ENCODE data around the gene PTPN3.

DNA sequence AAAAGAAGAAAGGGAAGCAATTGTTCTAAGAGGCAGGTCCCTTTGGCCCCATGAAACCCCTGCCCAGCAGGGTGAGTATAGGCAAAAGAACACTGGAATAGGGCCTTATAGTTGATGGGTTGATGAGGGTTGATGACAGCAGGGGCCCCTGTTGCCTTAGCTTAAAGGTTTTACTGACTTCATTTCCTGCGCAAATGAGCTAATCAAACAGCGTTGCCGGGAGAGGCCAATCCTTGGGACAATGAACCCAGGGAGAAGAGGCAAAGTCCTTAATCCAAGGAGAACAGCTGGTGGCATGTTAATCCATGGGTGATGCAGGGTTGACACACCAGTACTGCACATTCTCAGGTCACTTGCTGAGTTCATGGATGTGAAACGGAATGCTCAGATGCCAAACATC is 155.2 kb downstream of the PTPN3 start:
- TF ChIP-seq CTCF (IDR thresholded peaks at IDR 0.05): no peak
- TF ChIP-seq KDM1A (IDR thresholded peaks at IDR 0.05; ENCODE audit: low read depth): no peak
- no peak for TF ChIP-seq REST (IDR thresholded peaks at IDR 0.05)
- TF ChIP-seq JUN (IDR thresholded peaks at IDR 0.05): no peak
- no peak for TF ChIP-seq RNF2 (IDR thresholded peaks at IDR 0.05; ENCODE audit: borderline replicate concordance, low read depth)
- no peak for TF ChIP-seq CHD4 (IDR thresholded peaks at IDR 0.05; ENCODE audit: borderline replicate concordance)
- no peak for TF ChIP-seq CBX2 (IDR thresholded peaks at IDR 0.05; ENCODE audit: borderline replicate concordance, low read depth)
- no peak for TF ChIP-seq CEBPB (IDR thresholded peaks at IDR 0.05)
- no peak for TF ChIP-seq ELK1 (IDR thresholded peaks at IDR 0.05; ENCODE audit: low read depth, low read length)
- no peak for TF ChIP-seq HMGXB4 (CRISPR knock-in tag; IDR thresholded peaks at IDR 0.05; ENCODE audit: borderline replicate concordance)
- no peak for TF ChIP-seq CBX8 (IDR thresholded peaks at IDR 0.05)
- no peak for TF ChIP-seq KDM5A (IDR thresholded peaks at IDR 0.05)
- TF ChIP-seq RCOR1 (IDR thresholded peaks at IDR 0.05; ENCODE audit: low read depth, low read length): no peak
